ENCODE data around the gene DNAJC18.

Gene DNAJC18

DNA sequence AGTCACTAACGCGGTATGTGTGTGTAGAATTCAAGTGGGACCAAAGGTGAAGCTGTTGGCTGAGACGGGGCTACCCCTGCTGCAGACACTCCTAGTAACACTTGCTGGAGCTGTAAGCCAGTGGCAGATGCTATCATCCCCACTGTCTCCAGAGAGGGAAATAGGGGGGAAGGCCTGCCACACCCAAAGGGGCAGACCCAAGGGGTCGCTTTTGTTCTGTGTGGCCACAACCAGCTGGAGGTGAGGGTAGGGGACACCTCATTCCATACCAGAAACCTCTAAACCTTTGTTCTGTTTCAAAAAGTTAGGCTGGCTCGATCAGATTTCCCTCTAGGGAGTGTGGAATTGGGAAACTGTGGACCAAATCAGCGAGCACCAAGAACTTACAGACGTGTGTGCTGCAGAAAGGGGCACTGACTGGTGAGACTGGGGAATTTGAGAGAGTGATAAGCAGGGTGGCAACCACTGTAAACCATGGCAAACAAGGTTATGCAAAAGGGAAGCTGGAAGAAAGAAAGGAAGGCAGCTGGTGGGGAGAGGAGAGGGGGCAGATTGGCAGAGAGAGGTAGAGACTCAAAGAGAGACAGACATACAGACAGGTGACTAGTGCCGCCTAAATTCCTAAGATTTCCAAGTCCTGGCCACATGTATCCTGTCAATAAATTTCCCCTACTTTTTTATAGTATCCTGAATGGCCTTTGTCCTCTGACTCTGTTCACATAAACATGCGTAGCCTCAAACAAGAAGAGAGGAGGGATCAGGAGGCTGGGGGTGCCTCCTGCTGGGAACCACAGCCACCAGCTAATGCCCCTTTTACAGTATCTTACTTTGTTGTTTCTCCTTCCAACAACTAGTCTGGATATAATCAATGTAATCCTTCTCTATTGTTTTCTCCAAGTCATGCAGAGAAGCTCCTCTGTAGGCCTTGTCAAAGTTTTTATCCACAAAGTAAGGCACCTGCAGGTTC, 19.8 kb downstream of the DNAJC18 start:
- no peak for DNase-seq (ENCODE audit: low read depth)
- TF ChIP-seq, protein P1, sequence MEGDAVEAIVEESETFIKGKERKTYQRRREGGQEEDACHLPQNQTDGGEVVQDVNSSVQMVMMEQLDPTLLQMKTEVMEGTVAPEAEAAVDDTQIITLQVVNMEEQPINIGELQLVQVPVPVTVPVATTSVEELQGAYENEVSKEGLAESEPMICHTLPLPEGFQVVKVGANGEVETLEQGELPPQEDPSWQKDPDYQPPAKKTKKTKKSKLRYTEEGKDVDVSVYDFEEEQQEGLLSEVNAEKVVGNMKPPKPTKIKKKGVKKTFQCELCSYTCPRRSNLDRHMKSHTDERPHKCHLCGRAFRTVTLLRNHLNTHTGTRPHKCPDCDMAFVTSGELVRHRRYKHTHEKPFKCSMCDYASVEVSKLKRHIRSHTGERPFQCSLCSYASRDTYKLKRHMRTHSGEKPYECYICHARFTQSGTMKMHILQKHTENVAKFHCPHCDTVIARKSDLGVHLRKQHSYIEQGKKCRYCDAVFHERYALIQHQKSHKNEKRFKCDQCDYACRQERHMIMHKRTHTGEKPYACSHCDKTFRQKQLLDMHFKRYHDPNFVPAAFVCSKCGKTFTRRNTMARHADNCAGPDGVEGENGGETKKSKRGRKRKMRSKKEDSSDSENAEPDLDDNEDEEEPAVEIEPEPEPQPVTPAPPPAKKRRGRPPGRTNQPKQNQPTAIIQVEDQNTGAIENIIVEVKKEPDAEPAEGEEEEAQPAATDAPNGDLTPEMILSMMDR (conservative IDR thresholded peaks at IDR 0.05; ENCODE audit: low read length): no peak
- no peak overlapping the region for H3K4me3 ChIP-seq (ENCODE audit: low read length)

DNA sequence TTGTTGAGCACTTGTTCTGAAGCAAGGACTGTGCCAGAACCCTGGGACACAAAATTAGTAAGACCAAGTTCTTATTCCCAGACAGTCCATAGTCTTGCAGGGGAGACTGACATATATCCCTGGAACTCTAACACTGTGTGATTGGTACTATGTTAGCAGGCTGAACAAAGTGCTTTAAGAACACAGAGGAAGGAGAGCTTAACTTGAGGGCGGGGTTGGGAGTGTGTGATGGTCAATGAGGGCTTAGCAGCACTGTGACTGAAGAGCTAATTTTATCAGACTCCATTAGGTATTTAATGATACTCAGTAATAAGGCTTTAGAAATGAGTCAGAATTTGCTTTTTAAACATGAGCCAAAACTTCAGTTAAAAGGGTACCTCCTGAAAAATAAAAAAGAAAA, 20.5 kb downstream of the DNAJC18 start:
- no peak overlapping the region for H3K4me3 ChIP-seq (ENCODE audit: low read length)
- no peak for DNase-seq (ENCODE audit: low read depth)
- TF ChIP-seq, protein P1 (conservative IDR thresholded peaks at IDR 0.05; ENCODE audit: low read length): no peak

DNA sequence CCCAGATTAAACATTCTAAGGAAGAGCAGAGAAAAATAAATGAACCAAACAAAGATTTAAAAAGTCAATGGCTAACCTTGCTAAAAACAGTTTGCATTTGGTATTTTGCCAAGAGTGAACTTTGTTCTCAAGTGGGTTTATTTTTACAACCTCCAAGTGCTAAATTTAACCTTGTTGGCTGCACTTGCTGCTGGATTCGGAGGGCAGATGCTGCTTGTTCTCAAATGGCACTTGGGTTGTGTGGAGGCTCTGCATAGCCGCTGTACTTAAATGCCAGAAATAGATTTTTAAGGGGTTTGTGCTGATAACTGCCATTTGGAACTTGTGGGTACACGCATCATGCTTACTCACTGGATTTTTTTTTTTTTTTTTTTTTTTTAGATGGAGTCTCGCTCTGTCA, 22.1 kb downstream of the DNAJC18 start:
- TF ChIP-seq, protein P1 (conservative IDR thresholded peaks at IDR 0.05; ENCODE audit: low read length): no peak
- DNase-seq (ENCODE audit: low read depth): no peak
- no peak overlapping the region for H3K4me3 ChIP-seq (ENCODE audit: low read length)

DNA sequence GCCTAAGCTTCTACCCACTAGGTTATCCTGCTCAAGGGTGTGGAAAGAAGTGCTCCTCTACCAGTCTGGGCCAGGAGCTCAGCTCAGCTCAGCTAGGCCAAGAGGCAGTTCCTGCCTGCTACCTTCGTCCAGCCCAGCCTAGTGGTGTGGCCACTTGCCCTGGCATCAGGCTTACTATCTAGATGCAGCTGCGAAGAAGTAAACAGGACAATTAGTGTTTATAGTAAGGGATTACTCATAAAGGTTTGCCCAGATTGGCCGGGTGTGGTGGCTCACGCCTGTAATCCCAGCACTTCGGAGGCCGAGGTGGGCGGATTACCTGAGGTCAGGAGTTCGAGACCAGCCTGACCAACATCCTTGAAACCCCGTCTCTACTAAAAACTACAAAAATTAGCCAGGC, 22.7 kb downstream of the DNAJC18 start:
- no peak for DNase-seq (ENCODE audit: low read depth)
- no peak overlapping the region for H3K4me3 ChIP-seq (ENCODE audit: low read length)
- TF ChIP-seq, protein P1 (conservative IDR thresholded peaks at IDR 0.05; ENCODE audit: low read length): no peak

DNA sequence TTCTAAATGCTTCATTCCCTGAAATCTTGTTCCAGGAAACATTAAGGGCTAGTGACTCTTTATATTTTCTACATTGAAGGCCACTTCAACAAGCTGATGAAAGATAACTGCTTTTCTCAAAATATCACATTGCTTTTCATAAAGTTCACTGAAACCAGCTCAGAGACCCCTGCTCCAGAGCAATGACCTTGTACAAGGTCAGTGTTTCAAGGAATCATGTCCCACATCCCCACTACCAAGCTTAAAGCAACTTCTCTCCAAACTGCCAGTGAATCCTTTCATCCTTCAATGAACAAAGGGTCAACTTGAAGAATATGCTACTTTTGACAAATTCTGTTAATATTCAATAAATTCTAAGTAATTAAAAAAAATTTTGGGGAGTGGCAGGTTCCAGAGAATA, 23.5 kb downstream of the DNAJC18 start:
- TF ChIP-seq, protein P1 (conservative IDR thresholded peaks at IDR 0.05; ENCODE audit: low read length): no peak
- no peak for DNase-seq (ENCODE audit: low read depth)
- H3K4me3 ChIP-seq (ENCODE audit: low read length): no peak overlapping the region

DNA sequence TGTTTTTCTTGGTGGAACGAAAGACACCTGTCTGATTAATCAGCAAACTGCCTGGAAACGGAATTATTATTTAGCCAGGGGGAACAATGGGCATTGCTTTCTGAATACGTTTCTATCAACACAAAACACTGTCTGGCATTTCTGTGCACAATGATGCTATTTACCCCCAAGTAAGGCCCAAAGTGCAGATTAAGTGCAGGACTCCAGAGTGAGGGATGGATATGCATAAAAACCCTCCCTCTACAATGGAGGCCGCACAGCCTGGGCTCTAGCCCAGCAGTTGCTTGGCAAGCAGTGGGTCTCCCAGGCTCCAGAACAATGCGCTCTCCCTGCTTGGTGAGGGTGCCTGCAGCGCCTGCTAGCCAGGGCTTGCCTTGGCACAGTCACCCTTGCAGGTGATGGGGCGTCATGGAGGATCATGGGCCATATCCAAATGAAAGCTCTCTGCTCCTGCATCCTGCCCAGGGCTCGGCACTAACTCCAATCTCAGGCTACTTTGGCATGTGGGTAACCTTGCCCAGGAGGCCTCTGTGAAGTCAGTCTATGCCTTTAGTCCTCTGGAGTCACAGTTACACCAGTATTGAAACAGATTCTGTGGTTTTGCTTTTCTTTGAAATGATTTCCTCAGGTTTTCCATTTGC, 24.0 kb downstream of the DNAJC18 start:
- DNase-seq (ENCODE audit: low read depth): no peak
- H3K4me3 ChIP-seq (ENCODE audit: low read length): no peak overlapping the region
- TF ChIP-seq, protein P1 (conservative IDR thresholded peaks at IDR 0.05; ENCODE audit: low read length): no peak

Data from AG10803 (cell line).